MM.1S (cell line): Measurements from ENCODE around the gene CCDC192.
"Not testable (repeated sequence)": the region's sequence is repeated elsewhere in the genome, so short reads cannot be mapped to it uniquely, and the experiment has no call there.

Experiments
- DNase-seq: peaks from one replicate; pipeline ENCODE4 v3.0.0-alpha.2; 2015
- H2AFZ ChIP-seq: fragments of 300-600 bp; sonication (generic); 2 replicates; pipeline ENCODE4 v1.6.0; 2016; ENCODE audit warnings: antibody characterized with exemption, low read length
- H3F3A ChIP-seq: fragments of 300-600 bp; sonication (generic); 2 replicates; pipeline ENCODE4 v1.6.1; 2016; ENCODE audit warnings: mild to moderate bottlenecking, antibody characterized with exemption, low read length, moderate library complexity, mixed read lengths; ENCODE audit not compliant: insufficient read depth
- H3K27ac ChIP-seq: fragments of 300-600 bp; sonication (generic); 2 replicates; pipeline ENCODE4 v1.5.1; 2016; ENCODE audit warnings: mild to moderate bottlenecking, low read length
- H3K27me3 ChIP-seq: fragments of 300-600 bp; sonication (generic); replicated peaks from 2 replicates; pipeline ENCODE4 v1.6.0; 2016; ENCODE audit warnings: low read length; ENCODE audit not compliant: insufficient read depth
- H3K36me3 ChIP-seq: fragments of 300-600 bp; sonication (generic); replicated peaks from 2 replicates; pipeline ENCODE4 v1.6.1; 2016; ENCODE audit warnings: mild to moderate bottlenecking, low read length, mixed read lengths; ENCODE audit not compliant: insufficient read depth
- H3K4me1 ChIP-seq: fragments of 300-600 bp; sonication (generic); 2 replicates; pipeline ENCODE4 v1.6.1; 2016; ENCODE audit warnings: low read length, mixed read lengths
- H3K4me2 ChIP-seq: fragments of 300-600 bp; sonication (generic); 2 replicates; pipeline ENCODE4 v1.6.0; 2016; ENCODE audit warnings: low read depth, low read length
- H3K4me3 ChIP-seq: fragments of 300-600 bp; sonication (generic); 2 replicates; pipeline ENCODE4 v1.5.1; 2016; ENCODE audit warnings: low read length, mixed read lengths
- H3K79me2 ChIP-seq: fragments of 300-600 bp; sonication (generic); 2 replicates; pipeline ENCODE4 v1.6.1; 2016; ENCODE audit warnings: mixed run types, low read length, mixed read lengths
- H3K9ac ChIP-seq: fragments of 300-600 bp; sonication (generic); 2 replicates; pipeline ENCODE4 v1.6.1; 2016; ENCODE audit warnings: low read length, mixed read lengths
- H3K9me2 ChIP-seq: fragments of 300-600 bp; sonication (generic); replicated peaks from 2 replicates; pipeline ENCODE4 v1.6.1; 2016; ENCODE audit warnings: mild to moderate bottlenecking, low read length, mixed read lengths; ENCODE audit not compliant: insufficient read depth
- H3K9me3 ChIP-seq: fragments of 300-600 bp; sonication (generic); replicated peaks from 2 replicates; pipeline ENCODE4 v1.6.1; 2016; ENCODE audit warnings: mild to moderate bottlenecking, low read length, mixed read lengths; ENCODE audit not compliant: insufficient read depth
- H4K20me1 ChIP-seq: fragments of 300-600 bp; sonication (generic); 2 replicates; pipeline ENCODE4 v1.6.1; 2016; ENCODE audit warnings: mild to moderate bottlenecking, low read length, moderate library complexity, mixed read lengths; ENCODE audit not compliant: insufficient read depth
- EZH2 ChIP-seq: fragments of 300-600 bp; sonication (generic); optimal IDR thresholded peaks from 2 replicates; pipeline ENCODE3; 2017; ENCODE audit warnings: low read depth, mild to moderate bottlenecking, antibody characterized with exemption, low read length, mixed read lengths
- EZH2phosphoT487 ChIP-seq: fragments of 300-600 bp; sonication (generic); IDR thresholded peaks from 2 replicates; pipeline ENCODE4 v1.6.1; 2018; ENCODE audit warnings: antibody characterized with exemption, low read length
- TF ChIP-seq, protein P1 (sequence below): fragments of 300-600 bp; sonication (generic); IDR thresholded peaks from 2 replicates; pipeline ENCODE4 v1.5.1; 2016; ENCODE audit warnings: antibody characterized with exemption, low read length, mixed read lengths

The CCDC192 gene

DNA sequence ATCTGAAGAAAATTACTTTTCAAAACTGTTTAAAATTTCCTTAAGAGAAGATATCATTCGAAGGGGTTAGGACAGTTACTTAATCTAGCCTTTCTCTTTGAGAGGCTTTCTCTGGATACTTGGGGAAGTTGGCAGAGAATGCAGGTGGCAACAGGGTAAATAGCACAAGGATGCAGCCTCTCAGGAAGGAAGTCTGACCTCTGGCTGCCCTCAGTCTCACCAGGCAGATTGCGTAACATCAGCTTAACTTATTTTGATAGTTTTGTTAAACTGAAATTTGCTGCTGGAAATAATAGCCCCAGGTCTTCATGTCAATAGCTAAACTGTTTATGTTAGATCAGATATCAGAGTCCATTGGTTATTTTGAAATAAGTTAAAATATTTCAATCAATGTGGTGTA is 20.4 kb downstream of the CCDC192 start:
- no peaks in the 10 kb centered on the region for H3K9me3 ChIP-seq
- H3K4me2 ChIP-seq: no peak overlapping the region
- no peak overlapping the region for H3K27ac ChIP-seq
- no peak overlapping the region for H3K4me3 ChIP-seq
- no peaks in the 10 kb centered on the region for H3K4me1 ChIP-seq
- no peaks in the 10 kb centered on the region for H3K27me3 ChIP-seq
- no peaks in the 10 kb centered on the region for H3K36me3 ChIP-seq
- H4K20me1 ChIP-seq: no peaks in the 10 kb centered on the region
- no peak overlapping the region for H3K9ac ChIP-seq
- no peaks in the 10 kb centered on the region for H3K79me2 ChIP-seq
- no peaks in the 10 kb centered on the region for H3K9me2 ChIP-seq
- no peak overlapping the region for H2AFZ ChIP-seq
- TF ChIP-seq EZH2: no peak
- no peak for TF ChIP-seq EZH2phosphoT487
- TF ChIP-seq, protein P1, sequence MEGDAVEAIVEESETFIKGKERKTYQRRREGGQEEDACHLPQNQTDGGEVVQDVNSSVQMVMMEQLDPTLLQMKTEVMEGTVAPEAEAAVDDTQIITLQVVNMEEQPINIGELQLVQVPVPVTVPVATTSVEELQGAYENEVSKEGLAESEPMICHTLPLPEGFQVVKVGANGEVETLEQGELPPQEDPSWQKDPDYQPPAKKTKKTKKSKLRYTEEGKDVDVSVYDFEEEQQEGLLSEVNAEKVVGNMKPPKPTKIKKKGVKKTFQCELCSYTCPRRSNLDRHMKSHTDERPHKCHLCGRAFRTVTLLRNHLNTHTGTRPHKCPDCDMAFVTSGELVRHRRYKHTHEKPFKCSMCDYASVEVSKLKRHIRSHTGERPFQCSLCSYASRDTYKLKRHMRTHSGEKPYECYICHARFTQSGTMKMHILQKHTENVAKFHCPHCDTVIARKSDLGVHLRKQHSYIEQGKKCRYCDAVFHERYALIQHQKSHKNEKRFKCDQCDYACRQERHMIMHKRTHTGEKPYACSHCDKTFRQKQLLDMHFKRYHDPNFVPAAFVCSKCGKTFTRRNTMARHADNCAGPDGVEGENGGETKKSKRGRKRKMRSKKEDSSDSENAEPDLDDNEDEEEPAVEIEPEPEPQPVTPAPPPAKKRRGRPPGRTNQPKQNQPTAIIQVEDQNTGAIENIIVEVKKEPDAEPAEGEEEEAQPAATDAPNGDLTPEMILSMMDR: no peak
- H3F3A ChIP-seq: no peaks in the 10 kb centered on the region
- DNase-seq: no peak

DNA sequence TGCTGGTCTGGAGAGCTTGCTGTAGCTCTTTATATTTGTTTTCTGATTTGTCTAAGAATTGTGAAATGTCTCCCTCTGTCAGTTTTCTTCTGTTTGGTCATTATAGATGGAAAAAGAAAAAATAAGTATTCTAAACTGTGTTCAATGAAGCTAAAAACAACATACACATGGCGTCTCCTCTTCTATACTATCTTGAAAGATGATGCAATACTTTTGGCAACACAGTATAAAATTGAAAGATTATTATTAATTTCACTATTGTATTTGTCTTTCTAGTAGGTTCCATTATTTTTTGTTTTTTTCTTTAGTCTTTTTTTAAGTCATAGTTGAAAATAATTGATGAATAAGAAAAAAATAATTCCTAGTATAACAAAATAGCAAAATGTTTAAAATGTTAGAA is 22.5 kb downstream of the CCDC192 start:
- Histone ChIP-seq H2AFZ (no peak overlapping the region), H3K9me2 (no peaks in the 10 kb centered on the region), H3K79me2 (no peaks in the 10 kb centered on the region), H4K20me1 (no peaks in the 10 kb centered on the region), H3K9me3 (no peaks in the 10 kb centered on the region), H3F3A (no peaks in the 10 kb centered on the region), H3K4me2 (no peak overlapping the region), H3K27ac (no peak overlapping the region), H3K36me3 (no peaks in the 10 kb centered on the region), H3K4me3 (no peak overlapping the region), H3K27me3 (no peaks in the 10 kb centered on the region), H3K9ac (no peak overlapping the region), H3K4me1 (no peaks in the 10 kb centered on the region)
- TF ChIP-seq EZH2 (no peak), EZH2phosphoT487 (no peak)
- TF ChIP-seq, protein P1: no peak
- DNase-seq: no peak

DNA sequence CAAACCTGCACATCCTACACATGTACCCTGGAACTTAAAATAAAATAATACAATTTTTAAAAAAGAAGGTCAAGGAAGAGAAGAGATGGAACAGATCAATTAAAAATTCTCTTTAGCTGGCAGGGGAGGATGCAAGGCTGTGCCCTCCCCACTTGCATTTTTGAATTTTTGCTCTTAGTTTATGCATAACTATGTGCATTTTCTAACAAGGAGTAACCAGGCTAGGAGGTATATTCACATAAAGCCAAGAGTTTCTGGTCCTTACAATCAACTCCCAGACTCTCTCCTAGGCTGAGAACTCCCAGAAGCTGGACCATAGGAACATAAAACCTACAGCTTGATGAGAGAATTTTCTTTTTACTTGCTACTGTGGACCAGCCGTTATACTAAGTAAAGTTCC is 29.8 kb downstream of the CCDC192 start:
- TF ChIP-seq EZH2: no peak
- TF ChIP-seq EZH2phosphoT487: no peak
- TF ChIP-seq, protein P1: no peak
- Histone ChIP-seq H2AFZ (no peak overlapping the region), H3K4me2 (no peak overlapping the region), H4K20me1 (no peaks in the 10 kb centered on the region), H3K27ac (no peak overlapping the region), H3K36me3 (no peaks in the 10 kb centered on the region), H3K79me2 (no peaks in the 10 kb centered on the region), H3K4me1 (no peaks in the 10 kb centered on the region), H3K4me3 (no peak overlapping the region), H3K9ac (no peak overlapping the region), H3F3A (no peaks in the 10 kb centered on the region), H3K27me3 (no peaks in the 10 kb centered on the region), H3K9me2 (no peaks in the 10 kb centered on the region), H3K9me3 (no peaks in the 10 kb centered on the region)
- no peak for DNase-seq

DNA sequence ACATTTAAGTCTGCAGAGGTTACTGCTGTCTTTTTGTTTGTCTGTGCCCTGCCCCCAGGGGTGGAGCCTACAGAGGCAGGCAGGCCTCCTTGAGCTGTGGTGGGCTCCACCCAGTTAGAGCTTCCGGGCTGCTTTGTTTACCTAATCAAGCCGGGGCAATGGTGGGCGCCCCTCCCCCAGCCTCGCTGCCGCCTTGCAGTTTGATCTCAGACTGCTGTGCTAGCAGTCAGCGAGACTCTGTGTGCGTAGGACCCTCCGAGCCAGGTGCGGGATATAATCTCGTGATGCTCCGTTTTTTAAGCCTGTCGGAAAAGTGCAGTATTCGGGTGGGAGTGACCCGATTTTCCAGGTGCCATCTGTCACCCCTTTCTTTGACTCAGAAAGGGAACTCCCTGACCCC is 36.2 kb downstream of the CCDC192 start:
- H3K36me3 ChIP-seq, H3K27me3 ChIP-seq, H3K9me3 ChIP-seq, H3K4me1 ChIP-seq, DNase-seq, H3K27ac ChIP-seq, H3K9me2 ChIP-seq, H3K9ac ChIP-seq, H2AFZ ChIP-seq, H3K4me3 ChIP-seq, H3K4me2 ChIP-seq, H4K20me1 ChIP-seq, H3K79me2 ChIP-seq, H3F3A ChIP-seq: not testable (repeated sequence)
